Stimulated activated CD4-positive, alpha-beta T cell treated with anti-CD3 and anti-CD28 coated beads, Interleukin-1b, Interleukin-23, amount 100 ng/mL, for 4 hours (primary cell): ENCODE data around the gene SLC22A23.

Experiments used
- DNase-seq, 2 donors: peaks; one replicate each; pipeline ENCODE4 v3.0.0-alpha.2; 2020; ENCODE audit warnings: low read depth in 2 of 2

Gene SLC22A23

DNA sequence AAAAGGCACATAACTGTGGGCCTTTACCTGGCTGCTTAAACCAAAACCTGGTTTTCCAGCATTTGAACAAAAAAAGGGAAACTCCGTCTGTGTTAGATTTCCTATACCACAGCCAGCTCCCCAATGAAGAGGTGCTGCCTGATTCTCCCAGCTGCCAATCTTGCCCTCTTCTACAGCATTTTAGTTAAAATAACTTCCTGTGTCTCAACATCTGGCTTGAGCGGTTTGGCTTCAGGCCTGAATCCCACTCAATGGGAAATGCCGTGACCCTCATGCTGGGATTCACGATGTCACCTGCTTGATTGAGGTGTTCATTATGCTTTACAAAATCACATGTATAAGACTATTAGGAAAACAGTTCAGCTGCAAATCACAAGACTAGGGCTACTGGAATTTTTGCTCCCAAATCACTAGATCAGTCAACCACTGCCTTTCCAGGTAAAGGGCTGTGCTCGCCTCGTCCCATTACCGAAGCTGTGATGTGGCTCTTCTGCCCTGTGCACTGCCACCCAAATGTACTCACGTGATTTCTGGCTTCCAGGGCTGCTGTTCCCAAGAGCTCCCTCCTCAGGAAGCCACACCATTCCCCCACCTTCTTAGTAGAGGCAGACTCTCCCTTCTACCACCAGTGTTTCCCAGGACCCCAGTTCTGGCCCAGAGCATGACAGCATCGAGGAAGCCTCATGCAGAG is 103.5 kb downstream of the SLC22A23 start:
- DNase-seq, result no peak

DNA sequence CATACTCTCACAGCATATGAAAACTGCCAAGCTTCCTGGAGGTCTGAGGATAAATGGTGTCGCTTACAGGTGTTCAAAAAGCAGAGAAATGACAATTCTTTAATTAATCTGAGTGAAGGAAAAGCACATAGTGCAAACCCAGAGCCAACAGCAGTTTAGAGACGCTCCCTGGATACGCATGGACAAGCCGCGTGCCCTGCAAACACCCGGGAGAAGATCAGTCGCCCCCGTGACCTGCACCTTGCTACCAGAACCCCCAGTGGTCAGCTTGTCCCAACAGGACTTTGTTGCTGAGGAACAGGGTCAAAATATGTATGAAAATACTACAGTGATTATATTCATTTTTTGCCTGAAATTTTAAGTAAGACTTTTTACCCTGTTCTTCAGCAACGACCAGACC is 104.2 kb downstream of the SLC22A23 start:
- DNase-seq, result no peak

DNA sequence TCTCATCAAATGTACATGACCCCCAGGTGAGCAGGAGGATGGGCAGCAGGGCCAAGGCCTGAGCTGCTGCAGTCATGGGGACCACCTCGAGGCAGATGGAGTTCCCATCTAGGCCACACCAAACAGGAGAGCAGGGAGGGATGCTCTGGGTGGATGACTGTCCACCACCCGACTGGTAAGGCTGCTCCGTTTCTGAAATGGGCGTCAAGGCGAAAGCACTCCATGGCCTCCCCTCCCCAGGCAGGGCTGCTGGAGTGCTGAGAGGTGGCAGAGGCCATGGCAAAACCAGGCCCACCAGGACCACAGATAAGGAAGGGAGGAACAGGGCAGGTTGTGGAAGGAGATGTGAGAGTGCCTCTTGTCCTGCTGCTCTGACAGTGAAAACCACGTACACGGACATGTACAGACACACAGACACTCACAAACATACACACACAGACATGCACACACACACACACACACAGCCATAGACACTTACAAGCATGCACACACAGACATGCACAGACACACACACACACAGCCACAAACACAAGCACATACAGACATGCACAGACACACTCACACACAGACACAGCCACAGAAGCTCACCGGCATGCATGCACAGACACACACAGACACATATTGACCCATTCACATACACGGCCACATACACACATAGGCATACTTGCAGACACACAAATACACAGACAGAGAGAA is 104.9 kb downstream of the SLC22A23 start:
- DNase-seq, result no peak

DNA sequence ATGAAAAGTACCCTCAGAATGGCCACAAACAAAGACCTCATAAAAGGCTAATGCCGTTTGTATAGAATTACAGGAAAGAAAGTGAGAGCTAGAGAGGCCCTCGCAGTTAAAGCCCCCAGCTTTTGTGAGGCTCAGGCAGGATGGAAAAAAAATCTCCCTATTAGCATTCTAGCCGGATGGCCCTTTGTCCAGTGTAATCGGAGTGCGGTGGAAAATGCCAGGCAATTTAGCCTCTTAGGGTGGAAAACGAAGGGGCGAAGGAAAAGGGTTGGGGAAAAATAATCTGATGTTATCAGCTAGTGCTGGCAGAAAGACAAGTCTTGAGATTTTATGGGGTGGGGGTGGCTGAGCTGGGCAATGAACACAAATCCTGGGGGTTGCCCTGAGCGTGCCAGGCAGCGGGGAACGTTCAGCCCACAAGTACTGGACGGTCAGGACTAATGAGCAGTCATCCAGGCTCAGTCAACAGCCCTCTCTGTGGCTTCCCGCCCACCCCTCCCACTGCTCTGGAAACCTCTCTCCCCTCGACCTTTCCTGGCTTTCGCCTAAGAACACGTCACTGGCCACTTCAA is 105.7 kb downstream of the SLC22A23 start:
- no peak for DNase-seq

DNA sequence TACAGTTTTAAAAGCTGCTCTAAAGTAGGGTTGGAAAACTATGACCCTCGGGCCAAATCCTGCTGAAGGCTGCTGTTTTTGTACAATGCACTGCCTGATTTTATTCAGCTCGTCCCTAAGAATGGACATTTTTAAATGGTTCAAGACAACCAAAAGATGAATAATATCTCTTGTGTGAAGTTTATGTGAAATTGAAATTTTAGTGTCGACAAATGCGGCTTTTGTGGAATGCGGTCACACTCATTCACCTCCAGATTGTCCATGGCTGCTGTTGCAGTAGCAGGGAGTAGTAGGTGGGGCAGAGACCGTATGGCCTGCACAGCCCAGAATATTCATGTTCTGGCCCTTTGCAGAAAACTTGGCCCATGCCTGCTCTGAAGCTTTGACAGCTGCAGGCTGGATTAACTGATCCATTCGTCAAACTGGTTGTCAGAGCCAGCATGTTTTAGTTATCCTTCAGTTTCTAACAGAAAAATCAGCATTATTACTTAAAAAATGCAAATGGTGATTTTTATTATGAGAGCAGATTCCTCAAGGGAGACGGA is 106.5 kb downstream of the SLC22A23 start:
- DNase-seq, result no peak

DNA sequence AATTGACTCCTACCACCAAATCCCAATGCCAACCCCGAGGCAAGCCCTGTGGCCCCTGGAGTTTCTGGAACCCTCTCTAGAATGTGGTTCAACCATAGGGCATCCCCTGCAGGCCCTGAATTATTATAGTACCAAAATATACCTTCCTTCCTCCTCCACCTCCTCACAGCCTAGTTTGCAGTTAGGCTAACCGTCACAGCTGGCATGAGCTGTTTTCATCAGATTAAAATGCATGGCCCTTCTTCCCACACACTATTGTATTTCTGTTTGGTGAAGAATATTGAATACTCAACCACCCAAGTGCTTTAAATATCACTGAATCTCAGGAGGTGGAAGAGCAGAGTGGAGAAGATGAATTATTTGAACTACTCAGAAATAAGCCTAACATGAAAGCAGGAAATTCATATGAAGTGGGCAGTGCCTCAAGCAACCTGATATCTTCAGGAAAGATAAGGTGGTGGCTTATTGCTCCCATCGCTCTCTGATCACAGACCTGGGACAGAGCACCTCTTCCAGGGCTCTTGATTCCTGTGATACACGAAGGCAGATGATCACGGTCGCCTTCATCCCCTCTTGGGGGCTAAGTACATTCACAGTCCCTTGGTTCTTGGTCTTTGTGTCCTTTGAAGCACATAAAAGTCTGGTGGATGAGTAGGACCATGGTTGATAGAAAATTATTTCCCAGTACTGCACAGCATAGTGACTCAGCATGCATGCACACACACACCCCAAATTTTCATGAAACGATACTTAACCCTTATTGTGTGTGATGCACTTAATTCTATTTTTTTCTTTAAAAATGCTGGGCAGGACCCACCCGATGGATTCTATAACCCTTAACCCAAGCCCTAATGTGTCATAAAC is 107.2 kb downstream of the SLC22A23 start:
- no peak for DNase-seq

DNA sequence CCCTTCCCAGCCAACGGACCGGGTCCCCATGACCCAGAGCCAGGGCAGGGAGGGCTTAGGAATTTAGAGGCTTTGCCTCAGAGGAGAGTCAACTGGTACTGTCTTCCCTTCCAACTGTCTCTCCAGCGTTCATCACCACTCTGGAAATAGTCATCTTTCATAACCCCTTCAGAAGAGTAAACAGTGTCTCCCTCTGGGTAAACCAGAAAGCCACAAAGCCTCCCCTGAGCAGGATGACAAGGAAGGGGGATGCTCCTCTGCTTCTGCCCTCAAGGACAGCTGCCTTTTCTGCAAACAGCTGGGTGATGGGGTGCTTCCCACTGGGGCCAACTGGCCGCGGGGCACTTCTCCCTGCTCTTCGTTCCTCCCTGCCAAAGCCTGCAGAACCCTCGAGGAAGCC is 108.0 kb downstream of the SLC22A23 start:
- DNase-seq, result no peak

DNA sequence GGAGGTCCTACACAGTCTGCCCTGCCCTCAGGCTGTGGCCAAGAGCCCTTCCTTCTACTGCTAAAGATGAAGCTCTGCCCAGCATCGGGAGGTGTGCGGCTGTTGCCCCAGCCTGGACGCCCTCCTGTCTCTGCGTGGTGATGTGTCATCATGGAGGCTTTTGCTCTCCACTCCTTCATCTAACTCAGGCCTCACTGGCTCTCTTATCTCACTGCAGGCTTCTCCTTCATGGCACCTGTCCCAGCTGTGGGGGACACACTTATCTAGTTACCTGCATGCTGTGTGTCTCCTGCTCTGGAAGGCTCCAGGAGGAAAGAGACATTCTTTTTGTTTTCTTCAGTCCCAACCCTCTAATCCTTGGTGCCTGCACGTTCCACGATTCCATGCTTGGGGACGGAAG is 109.0 kb downstream of the SLC22A23 start:
- DNase-seq, result no peak

DNA sequence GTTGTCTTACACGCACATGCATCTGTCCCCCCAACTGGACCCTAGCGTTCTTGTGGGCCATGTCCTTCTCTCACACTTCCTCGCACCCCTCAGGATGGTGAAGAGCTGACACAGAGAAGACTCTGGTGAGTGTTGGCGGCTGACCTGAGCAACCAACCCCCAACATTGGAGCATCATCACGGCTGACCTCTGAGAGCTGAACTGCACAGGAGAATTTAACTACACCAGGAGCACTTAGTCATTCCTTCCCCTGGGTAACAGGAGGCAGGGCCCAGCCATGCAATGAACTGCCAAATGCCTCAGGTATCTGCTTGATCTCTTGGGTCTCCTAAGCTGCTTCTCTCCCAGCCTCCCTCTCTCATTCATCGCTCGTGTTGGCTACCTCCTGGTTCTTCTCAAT is 109.6 kb downstream of the SLC22A23 start:
- no peak for DNase-seq

DNA sequence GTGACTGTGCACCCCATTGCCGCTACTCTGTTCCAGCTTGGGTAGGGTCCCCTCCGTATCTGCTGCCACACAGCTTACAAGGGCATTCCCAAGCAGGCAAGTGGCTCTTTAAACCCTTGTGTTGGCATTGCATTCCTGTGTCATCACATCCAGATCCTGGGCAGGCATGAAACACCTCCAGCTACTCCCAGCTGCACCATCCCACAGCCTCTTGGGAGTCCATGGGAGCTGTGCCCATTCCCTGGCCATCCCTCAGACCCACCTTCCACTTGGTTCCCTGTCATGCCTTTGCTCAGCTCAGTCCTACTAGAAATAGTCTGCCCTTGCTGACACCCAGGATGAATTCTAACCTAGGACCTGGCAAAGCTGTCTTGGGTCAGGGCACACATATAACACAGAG is 110.4 kb downstream of the SLC22A23 start:
- DNase-seq, result no peak

DNA sequence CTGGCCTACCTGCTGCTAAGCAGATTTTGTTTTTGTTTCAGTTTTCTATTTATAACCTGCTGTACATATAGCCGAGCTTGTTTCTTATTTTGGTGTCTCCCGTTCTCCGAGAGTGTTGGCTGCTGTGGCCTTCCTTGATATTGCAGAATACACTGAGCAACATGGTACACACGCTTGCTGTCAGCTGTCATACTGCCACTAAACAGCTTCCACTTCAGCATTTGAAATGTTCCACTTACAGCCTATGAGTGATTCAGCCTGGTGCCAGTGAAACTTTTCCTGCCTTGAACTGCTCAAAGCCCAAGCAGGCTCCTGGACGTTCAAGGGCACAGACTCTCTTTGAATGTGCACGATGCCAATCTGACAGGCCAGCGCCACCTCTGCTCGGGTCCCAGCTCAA is 111.0 kb downstream of the SLC22A23 start:
- no peak for DNase-seq

DNA sequence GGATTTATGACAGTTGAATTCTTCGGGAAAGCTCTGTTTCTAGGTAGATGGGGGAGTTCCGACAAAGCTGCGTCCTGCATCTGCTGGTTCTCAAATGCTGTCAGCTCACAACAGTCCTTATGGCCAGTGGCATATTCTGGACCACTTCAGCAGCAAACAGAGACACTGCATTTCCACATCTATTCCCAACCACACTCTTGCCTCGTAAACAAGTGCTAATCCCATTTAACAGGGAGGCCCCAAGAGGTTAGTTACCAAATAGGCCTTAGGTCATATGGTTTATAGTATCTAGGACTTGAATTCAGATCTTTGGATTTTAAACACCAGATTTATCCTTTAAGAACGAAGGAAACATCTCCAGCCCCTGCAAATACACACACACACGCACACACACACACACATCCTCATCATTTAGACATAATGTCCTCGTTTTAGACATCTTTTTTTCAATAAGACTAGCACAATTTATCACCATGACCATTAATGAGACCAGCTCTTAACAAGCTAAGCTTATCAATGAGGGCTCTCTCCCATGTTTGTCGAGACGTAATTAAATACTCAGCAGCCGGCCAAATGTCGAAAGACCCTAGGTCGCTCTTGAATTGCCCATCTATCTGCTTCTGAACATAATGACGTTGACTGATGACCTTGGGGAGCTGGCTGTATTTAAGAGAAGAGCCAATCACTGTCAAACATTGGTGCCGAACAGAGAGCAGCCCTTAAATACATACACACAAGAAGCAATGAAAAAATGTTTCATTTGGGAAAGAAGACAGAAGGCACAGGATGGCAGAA is 113.6 kb downstream of the SLC22A23 start:
- DNase-seq, result no peak

DNA sequence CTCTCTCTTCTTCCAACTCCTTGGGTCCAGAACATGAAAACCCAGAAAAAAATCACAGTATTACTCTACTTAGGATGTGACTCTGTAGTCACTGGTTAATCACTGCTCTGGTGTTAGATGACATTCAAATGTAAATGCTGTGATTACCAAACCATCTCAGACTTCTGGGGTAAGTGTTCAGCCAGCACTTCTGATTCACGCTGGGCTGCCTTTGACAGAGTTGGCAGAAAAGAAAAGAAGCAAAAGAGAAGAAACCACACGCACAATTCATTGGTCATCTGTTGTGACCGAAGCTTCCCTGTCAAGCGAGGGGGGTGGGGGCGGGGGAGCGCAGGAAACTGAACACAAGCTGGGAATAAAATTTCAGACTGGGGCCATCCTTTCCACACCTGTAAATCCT is 115.4 kb downstream of the SLC22A23 start:
- DNase-seq, result no peak

DNA sequence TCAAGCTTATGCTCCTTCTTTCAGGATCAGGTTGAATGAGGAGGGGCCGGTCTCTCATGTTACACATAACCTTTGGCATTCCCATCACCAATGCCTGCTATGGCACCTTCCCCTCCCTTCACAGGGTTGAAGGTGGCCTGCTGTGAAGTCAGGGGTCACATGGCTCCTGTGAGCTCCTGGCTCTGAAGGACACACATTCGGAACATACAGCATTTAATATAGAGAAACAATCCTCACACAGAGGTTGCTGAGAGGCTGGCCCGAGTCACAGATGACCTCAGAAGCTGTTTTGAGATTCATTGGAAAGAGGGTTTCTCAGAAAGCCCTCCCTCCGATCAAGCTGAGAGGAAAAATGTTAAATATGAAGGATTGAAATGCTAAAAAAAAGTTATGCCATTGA is 116.0 kb downstream of the SLC22A23 start:
- no peak for DNase-seq

DNA sequence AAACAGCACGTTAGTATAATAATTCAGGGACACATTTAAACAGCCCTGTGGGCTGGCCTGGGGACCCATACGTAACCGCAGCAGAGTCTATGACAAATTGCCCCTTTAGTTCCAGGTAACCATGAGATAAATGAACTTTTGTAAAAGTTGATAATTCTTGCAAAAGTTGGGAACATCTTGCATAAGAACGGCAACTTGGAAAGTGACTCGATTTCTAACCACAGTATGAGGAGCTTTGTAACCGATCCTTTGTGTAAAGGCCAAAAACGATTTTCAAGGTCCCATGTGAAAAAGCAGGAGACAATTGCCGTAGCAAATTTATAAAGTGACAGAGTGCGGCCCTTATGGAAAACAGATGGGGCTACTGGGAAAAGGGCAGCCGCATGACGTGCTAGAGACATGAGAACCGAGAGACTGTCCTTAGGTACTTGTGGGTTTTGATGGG is 116.5 kb downstream of the SLC22A23 start:
- DNase-seq, result no peak

DNA sequence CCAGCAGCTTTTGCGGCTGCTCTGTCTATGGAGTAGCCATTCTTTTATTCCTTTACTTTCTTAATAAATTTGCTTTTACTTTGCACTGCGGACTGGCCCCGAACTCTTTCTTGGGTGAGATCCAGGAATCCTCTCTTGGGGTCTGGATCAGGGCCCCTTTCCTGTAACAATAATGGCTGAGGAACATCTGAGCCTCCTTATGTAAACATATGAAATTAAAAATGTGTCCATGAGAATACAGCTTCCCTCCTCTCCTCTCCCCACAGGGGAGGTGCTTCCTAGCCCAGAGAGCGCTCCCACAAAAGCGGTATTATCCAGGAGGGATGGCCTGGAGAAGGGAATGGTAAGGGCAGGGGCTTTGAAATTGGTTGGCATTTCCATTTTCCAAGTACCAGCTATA is 117.0 kb downstream of the SLC22A23 start:
- no peak for DNase-seq

DNA sequence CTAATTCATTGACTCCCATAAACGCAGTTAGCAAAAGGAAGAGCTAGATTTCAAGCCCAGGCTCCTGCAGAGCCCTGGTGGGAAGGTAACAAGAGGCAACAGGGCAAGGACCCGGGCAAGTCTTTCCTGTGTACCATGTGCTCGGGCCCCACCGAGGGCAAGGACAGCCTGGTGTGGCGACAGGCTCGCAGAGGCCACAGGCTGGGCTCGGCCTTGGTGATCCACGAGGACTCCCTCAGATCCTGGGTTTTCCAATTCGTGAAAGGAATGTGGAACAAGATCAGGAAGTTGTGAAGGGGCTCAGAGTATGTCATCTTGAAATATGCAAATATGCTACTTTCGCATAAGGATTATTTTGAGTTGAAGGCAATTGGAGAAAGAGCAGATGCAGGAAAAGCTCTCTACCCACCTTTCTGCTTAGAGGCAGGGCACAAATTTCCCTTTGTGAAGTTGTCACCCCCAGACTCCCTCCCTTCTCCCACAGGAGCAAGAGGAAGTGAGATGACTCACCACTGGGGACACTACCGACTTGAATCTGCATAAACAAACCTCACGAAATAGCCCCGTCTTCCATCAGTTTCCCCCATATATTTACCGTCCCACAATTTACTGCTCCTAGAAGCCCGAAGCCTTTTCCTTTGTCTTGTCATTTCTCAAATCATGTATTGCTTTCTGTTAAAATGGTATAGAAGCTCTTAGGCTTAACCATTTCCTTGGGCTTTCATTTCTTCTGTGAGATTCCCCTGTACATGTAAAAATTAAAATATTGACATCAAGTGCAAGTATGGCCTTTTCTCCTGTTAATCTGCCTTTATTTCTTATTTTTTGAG is 119.1 kb downstream of the SLC22A23 start:
- no peak for DNase-seq

DNA sequence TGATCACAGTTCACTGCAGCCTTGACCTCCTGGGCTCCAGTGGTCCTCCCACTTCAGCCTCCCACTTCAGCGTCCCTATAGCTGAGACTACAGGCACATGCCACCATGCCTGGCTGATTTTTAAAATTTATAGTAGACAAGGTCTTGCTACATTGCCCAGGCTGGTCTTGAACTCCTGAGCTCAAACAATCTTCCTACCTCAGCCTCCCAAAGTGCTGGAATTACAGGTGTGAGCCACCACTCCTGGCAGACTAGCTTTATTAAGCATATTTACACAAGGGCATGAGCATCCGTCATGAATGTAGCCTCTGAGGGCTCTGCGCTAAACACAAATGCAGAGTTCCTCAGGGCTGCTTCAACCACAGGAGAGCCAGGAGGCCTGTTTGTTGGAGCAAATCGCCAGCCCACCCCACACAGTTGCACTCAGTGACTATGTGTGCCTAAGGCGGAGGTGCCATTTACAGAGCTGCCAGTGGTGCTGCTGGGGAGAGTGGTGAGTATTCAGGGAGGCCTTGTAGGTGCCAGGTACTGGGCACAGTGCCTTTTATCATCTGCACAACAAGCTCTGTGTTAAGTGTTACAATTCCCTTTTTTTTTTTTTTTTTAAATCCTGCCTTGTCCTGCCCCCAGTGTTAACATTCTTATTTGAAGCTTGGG is 119.9 kb downstream of the SLC22A23 start:
- DNase-seq, result no peak

DNA sequence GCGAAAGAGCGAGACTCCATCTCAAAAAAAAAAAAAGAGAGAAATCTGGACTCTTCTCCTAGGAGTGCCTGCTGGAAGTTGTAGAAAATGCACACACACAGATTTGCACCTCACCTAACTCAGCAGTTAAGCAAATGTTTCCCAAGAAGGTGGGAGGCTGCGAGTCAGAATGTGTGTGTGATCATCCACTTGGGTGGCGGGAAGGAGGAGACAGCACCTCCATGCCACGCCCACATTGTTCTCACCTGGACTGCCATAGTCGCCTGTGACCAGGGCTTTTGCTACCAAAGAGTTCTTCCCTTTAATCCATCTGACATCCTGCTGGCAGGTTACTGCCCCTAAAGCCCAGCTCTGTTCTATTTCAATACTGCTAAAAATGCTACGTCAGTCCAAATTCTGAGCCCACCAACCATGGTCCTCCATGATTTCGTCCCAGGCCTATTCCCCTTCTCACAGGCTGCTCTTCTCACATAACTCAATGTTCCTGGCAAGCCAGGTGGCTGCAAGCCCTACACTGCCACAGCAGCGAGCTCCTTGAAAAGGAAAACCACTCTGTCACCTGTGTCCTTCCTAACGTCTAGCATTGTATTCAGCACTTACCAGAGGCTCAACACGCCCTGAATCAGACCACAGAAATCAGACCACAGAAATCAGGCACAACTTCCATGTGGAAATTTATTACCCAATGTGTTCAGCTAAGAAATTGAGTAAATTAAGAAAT is 120.6 kb downstream of the SLC22A23 start:
- no peak for DNase-seq
